Panc1 (cell line): ENCODE data around the gene VWDE. TPM values are rescaled to one million over a fixed set of nuclear protein-coding genes. Genes with fewer than 3 reads are reported as not detected.

Experiments
- ATAC-seq: fragments of 200-7000 bp; cut with Tn5 transposase; 2 replicates; pipeline ENCODE4 v1.9.1; 2020; ENCODE audit warnings: mild to moderate bottlenecking, moderate library complexity
- BruUV-seq: library from RNA; stranded (reverse); fragments of 400-500 nt; replicated peaks from 2 replicates; lab custom pipeline; 2021; lab: Mats Ljungman, UMichigan
- CTCF ChIA-PET: fragments of 300-600 bp; sonication (Branson Sonifier 250); formaldehyde crosslinking; loops from one replicate; lab custom pipeline; 2022; ENCODE audit warnings: antibody characterized with exemption; lab: Charles Lee
- POLR2A ChIA-PET: fragments of 300-600 bp; sonication (Branson Sonifier 250); formaldehyde crosslinking; loops from one replicate; lab custom pipeline; 2022; ENCODE audit warnings: antibody characterized with exemption; lab: Charles Lee
- DNase-seq: peaks from one replicate; pipeline ENCODE4 v3.0.0-alpha.2; 2010; ENCODE audit warnings: low read depth, low spot score
- H3K27ac ChIP-seq: 2 replicates; pipeline ENCODE4 v1.5.1; 2011; ENCODE audit warnings: mild to moderate bottlenecking, low read length, inconsistent platforms
- H3K27me3 ChIP-seq: fragments of 200-500 bp; sonication (Bioruptor generic); 2 replicates; pipeline ENCODE4 v1.6.0; 2014; ENCODE audit warnings: low read length, inconsistent platforms; ENCODE audit not compliant: control insufficient read depth, insufficient read depth
- H3K36me3 ChIP-seq: fragments of 200-500 bp; sonication (Bioruptor generic); 2 replicates; pipeline ENCODE4 v1.5.1; 2014; ENCODE audit warnings: inconsistent platforms, mild to moderate bottlenecking, low read length, moderate library complexity; ENCODE audit not compliant: control insufficient read depth, insufficient read depth
- H3K4me1 ChIP-seq: 2 replicates; pipeline ENCODE4 v1.5.1; 2011; ENCODE audit warnings: inconsistent platforms, mild to moderate bottlenecking, low read length, moderate library complexity; ENCODE audit not compliant: control insufficient read depth, insufficient read depth
- H3K4me3 ChIP-seq, 2 experiments: 2 replicates each; pipeline ENCODE4 v1.5.1; 2011 to 2012; ENCODE audit warnings: low read depth in 2 of 2, low read length in 2 of 2, mild to moderate bottlenecking in 2 of 2, inconsistent platforms in 1 of 2, moderate library complexity in 1 of 2
- H3K9me3 ChIP-seq: fragments of 200-500 bp; sonication (Bioruptor generic); 2 replicates; pipeline ENCODE4 v1.5.1; 2014; ENCODE audit warnings: low read depth, mild to moderate bottlenecking, inconsistent platforms, low read length, moderate library complexity; ENCODE audit not compliant: control insufficient read depth, insufficient read depth
- CTCF ChIP-seq: fragments of 450-650 bp; IDR thresholded peaks from 2 replicates; pipeline ENCODE4 v1.5.1; 2017; ENCODE audit warnings: mild to moderate bottlenecking
- POLR2AphosphoS5 ChIP-seq: IDR thresholded peaks from 2 replicates; pipeline ENCODE4 v1.6.1; 2012; ENCODE audit warnings: mild to moderate bottlenecking, low read depth, low read length, moderate library complexity
- REST ChIP-seq, 2 experiments: IDR thresholded peaks; 2 replicates each; pipeline ENCODE4 v1.6.1; 2011 to 2012; ENCODE audit warnings: low read depth in 2 of 2, control low read depth in 1 of 2, low read length in 1 of 2, mild to moderate bottlenecking in 1 of 2, moderate library complexity in 1 of 2; ENCODE audit not compliant: insufficient read depth in 1 of 2
- SIN3A ChIP-seq: IDR thresholded peaks from 2 replicates; pipeline ENCODE4 v1.6.1; 2012; ENCODE audit warnings: low read depth, mild to moderate bottlenecking, low read length, moderate library complexity, borderline replicate concordance; ENCODE audit not compliant: insufficient read depth
- TCF7L2 ChIP-seq: IDR thresholded peaks from 2 replicates; pipeline ENCODE4 v1.6.1; 2011; ENCODE audit warnings: mild to moderate bottlenecking, low read depth, low read length, inconsistent platforms
- in situ Hi-C: cut with HindIII; loops from 2 replicates; pipeline ENCODE4 v1.10.0; 2016; ENCODE audit warnings: low sequenced_read_pairs, low pct_unique_long_range_greater_than_20kb
- intact Hi-C: fragments of 100-400 bp; cut with micrococcal nuclease; formaldehyde crosslinking; loops from one replicate; pipeline ENCODE4 v1.10.0; 2022; ENCODE audit not compliant: unreplicated experiment
- total RNA-seq: library from RNA; stranded (reverse); gene quantifications from one replicate; pipeline ENCODE4 v1.2.1, GENCODE V29; 2021; ENCODE audit not compliant: unreplicated experiment

The VWDE gene
- total RNA-seq, 1 experiment from 2014 or later = 8.5 TPM

GRCh38 chr7:12327922-12328321, 75.7 kb downstream of the VWDE start:
- Histone ChIP-seq H3K4me3 (no peak overlapping the region), H3K9me3 (no peaks in the 10 kb centered on the region), H3K27me3 (no peaks in the 10 kb centered on the region), H3K4me1 (peaks cover 2% of the 10 kb centered on the region; the same call in 1 of the 2 replicates), H3K27ac (no peak overlapping the region), H3K36me3 (no peaks in the 10 kb centered on the region)
- CTCF ChIA-PET = no interaction called here
- POLR2A ChIA-PET = no interaction called here
- DNase-seq (no peak), ATAC-seq (no peak)
- intact Hi-C loops (no loop called here), in situ Hi-C loops (no loop called here)
- BruUV-seq = no TSS peak
- TF ChIP-seq REST (IDR thresholded peaks at IDR 0.05; ENCODE audit: insufficient read depth in 1 of 2, low read depth in 2 of 2, low read length in 1 of 2) (no peak), CTCF (no peak), SIN3A (no peak), TCF7L2 (no peak), POLR2AphosphoS5 (no peak)

- ATAC-seq (no peak), DNase-seq (no peak)
- 0 out of 2 replicates have a peak overlapping the region, but pooled peaks have one; percentile 19 for H3K27ac ChIP-seq
- H3K4me3 ChIP-seq = no peak overlapping the region
- H3K4me1 ChIP-seq = peaks cover 12% of the 10 kb centered on the region; the same call in 1 of the 2 replicates
- no peaks in the 10 kb centered on the region for H3K9me3 ChIP-seq
- intact Hi-C loops = no loop called here
- POLR2A ChIA-PET = no interaction called here
- H3K27me3 ChIP-seq = no peaks in the 10 kb centered on the region
- BruUV-seq = no TSS peak
- no peak for TF ChIP-seq SIN3A
- CTCF ChIA-PET = no interaction called here
- in situ Hi-C loops = no loop called here
- H3K36me3 ChIP-seq = no peaks in the 10 kb centered on the region
Measured at GRCh38 chr7:12325646-12326045, 78.0 kb downstream of the VWDE start.

- BruUV-seq = no TSS peak
- ChIA-PET POLR2A (no interaction called here), CTCF (interaction anchor here (1.5 kb wide), 1 partner anchor 487 kb away, joined by 4 read pairs; no protein-coding TSS in a partner anchor)
- Histone ChIP-seq H3K27me3 (no peaks in the 10 kb centered on the region), H3K9me3 (no peaks in the 10 kb centered on the region), H3K4me1 (peaks cover 12% of the 10 kb centered on the region; the same call in 1 of the 2 replicates), H3K4me3 (no peak overlapping the region), H3K36me3 (no peaks in the 10 kb centered on the region), H3K27ac (peak overlapping the region; percentile 80)
- TF ChIP-seq SIN3A (no peak), TCF7L2 (no peak), POLR2AphosphoS5 (no peak), REST (IDR thresholded peaks at IDR 0.05; ENCODE audit: insufficient read depth in 1 of 2, low read depth in 2 of 2, low read length in 1 of 2) (no peak), CTCF (no peak)
- in situ Hi-C loops = no loop called here
- no peak for DNase-seq
- ATAC-seq = no peak
- intact Hi-C loops = loop anchor here (2.0 to 5.0 kb wide), 5 partner anchors 111 to 897 kb away; partner anchors contain the start of gene TMEM106B
Measured at GRCh38 chr7:12323415-12323814, 80.2 kb downstream of the VWDE start.
